Esophagus muscularis mucosa (tissue), 4 donors: ENCODE data around the gene NRXN3. TPM values are rescaled to one million over a fixed set of nuclear protein-coding genes. Genes with fewer than 3 reads are reported as not detected.

Source experiments
- DNase-seq: peaks from one replicate; pipeline ENCODE4 v3.0.0-alpha.2; 2017; ENCODE audit errors: extremely low spot score
- H3K27ac ChIP-seq, 4 donors: fragments of 200-600 bp; sonication (generic); replicated peaks in 1 of 4; 1 replicate in 3 of 4; 2 replicates in 1 of 4; pipeline ENCODE4 v1.5.1; 2016 to 2019; ENCODE audit warnings: mild to moderate bottlenecking in 1 of 4
- H3K27me3 ChIP-seq, 4 donors: fragments of 200-600 bp; sonication (generic); one replicate each; pipeline versions ENCODE4 v1.5.1 to v1.6.0; 2016 to 2019
- H3K36me3 ChIP-seq, 4 donors: fragments of 200-600 bp; sonication (generic); one replicate each; pipeline ENCODE4 v1.5.1; 2016 to 2019
- H3K4me1 ChIP-seq, 4 donors: fragments of 200-600 bp; sonication (generic); one replicate each; pipeline ENCODE4 v1.5.1; 2016 to 2019
- H3K4me3 ChIP-seq, 4 donors: fragments of 200-600 bp; sonication (generic); 1 replicate in 2 of 4; 2 replicates in 2 of 4; pipeline ENCODE4 v1.5.1; 2016 to 2019; ENCODE audit warnings: mild to moderate bottlenecking in 4 of 4, moderate library complexity in 1 of 4
- H3K9me3 ChIP-seq, 4 donors: fragments of 200-600 bp; sonication (generic); 1 replicate in 3 of 4; 2 replicates in 1 of 4; pipeline ENCODE4 v1.5.1; 2016 to 2019
- CTCF ChIP-seq, 3 experiments: fragments of 200-600 bp in 2 of 3; fragments of 450-650 bp in 1 of 3; sonication (generic) in 2 of 3; IDR thresholded peaks; one replicate each; pipeline ENCODE4 v1.5.1; 2017 to 2019; ENCODE audit warnings: antibody characterized with exemption in 3 of 3, mild to moderate bottlenecking in 2 of 3, moderate library complexity in 1 of 3
- EP300 ChIP-seq: sonication (generic); formaldehyde crosslinking; IDR thresholded peaks from one replicate; pipeline ENCODE4 v1.6.1; 2017; ENCODE audit warnings: antibody characterized with exemption
- POLR2A ChIP-seq: fragments of 450-650 bp; IDR thresholded peaks from one replicate; pipeline ENCODE4 v1.6.1; 2017; ENCODE audit warnings: antibody characterized with exemption, moderate library complexity, mild to moderate bottlenecking, low read depth
- POLR2AphosphoS5 ChIP-seq, 2 donors: sonication (generic); formaldehyde crosslinking; IDR thresholded peaks; one replicate each; pipeline ENCODE4 v1.6.1; 2017; ENCODE audit warnings: antibody characterized with exemption in 2 of 2
- whole genome bisulfite sequencing: methylation state at CpG from one replicate; pipeline ENCODE4 v1.1.5; 2018; 5-methylcytosine and 5-hydroxymethylcytosine counted together
- intact Hi-C: fragments of 100-400 bp; cut with DNase I; formaldehyde crosslinking; loops from one replicate; pipeline ENCODE4 v1.15.1; 2023
- total RNA-seq, 4 donors: library from RNA; depleted of rRNA; stranded (reverse); fragments of >200 nt; gene quantifications; one replicate each; pipeline versions ENCODE4 v1.1.0 to v1.2.1, GENCODE V29; 2016

NRXN3 gene
- total RNA-seq, 4 donors from 2014 or later, result 71.1 to 159 (median 122) TPM

DNA sequence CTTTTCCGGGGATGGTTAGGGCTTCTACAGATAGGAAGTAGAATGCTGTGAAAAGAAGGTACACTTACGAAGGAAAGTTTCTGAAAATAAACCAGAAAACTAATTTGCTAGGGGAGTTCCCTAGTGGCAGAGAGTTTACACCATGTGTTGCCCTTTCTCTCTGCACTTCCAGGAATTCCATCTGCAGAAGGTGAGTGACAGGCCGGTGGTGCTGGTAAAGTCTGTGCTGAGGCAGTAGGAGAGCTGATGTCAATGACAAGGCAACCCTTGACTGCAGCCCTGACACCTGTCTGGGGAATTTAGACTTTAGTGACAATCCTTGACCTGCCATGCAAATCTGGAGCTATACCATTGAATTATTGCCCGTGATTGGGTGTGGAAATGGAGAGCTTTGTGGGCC lies 687.8 kb downstream of the NRXN3 start:
- Histone ChIP-seq H3K4me3 (no peak overlapping the region), H3K4me1 (no peaks in the 10 kb centered on the region), H3K36me3 (no peaks in the 10 kb centered on the region), H3K27me3 (no peaks in the 10 kb centered on the region), H3K27ac (no peak overlapping the region), H3K9me3 (no peaks in the 10 kb centered on the region)
- intact Hi-C loops, result no loop called here
- no peak for DNase-seq
- no peak for TF ChIP-seq POLR2A
- no peak for TF ChIP-seq CTCF (IDR thresholded peaks at IDR 0.05)
- TF ChIP-seq POLR2AphosphoS5 (IDR thresholded peaks at IDR 0.05), result no peak
- TF ChIP-seq EP300, result no peak
- 71% methylated on average over 4 of the region's 4 CpGs for WGBS

DNA sequence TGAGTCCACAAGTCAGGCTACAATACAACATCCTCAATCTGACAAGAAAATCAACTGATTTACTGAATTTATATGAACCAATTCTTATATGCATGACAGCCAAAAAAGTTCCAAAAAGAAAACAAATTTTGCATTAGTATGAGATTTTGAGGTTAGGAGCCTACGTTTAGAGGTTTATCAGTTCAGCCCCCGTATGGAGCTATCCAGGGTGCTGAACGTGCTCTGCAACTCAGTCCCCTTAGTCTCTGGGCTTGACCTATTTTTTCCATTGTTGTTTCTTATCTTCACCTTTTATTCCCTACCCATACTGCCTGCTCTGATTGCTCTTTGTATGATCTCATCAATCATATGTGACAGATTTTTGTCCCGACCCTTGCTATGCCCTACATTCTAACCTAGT lies 693.0 kb downstream of the NRXN3 start:
- H3K4me1 ChIP-seq, result no peaks in the 10 kb centered on the region
- 5% methylated on average over 4 of the region's 4 CpGs for WGBS
- no peak for DNase-seq
- no peak overlapping the region for H3K4me3 ChIP-seq
- no peaks in the 10 kb centered on the region for H3K9me3 ChIP-seq
- no peak for TF ChIP-seq CTCF (IDR thresholded peaks at IDR 0.05)
- TF ChIP-seq EP300, result no peak
- no peak for TF ChIP-seq POLR2AphosphoS5 (IDR thresholded peaks at IDR 0.05)
- no peak for TF ChIP-seq POLR2A
- H3K27me3 ChIP-seq, result no peaks in the 10 kb centered on the region
- H3K27ac ChIP-seq, result no peak overlapping the region
- H3K36me3 ChIP-seq, result no peaks in the 10 kb centered on the region
- intact Hi-C loops, result no loop called here

DNA sequence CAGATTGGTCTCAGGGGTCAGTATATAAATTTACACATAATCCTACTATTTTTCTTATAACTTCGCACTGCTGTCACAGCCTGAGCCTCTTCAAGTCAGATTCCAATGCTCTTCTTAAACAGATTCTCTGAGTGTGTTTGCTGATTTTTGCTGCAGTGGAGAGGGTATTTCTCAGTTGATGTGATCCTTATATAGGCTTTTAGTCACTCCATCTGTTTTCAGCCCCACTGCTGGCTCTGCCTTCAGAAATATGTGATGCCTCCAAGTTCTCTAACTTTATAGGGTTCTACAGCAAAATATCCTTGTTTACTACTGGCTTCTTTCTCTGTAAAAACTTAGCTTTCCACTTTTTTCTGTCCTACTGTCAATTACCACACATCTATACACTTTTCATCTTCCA lies 702.7 kb downstream of the NRXN3 start:
- no peaks in the 10 kb centered on the region for H3K9me3 ChIP-seq
- H3K36me3 ChIP-seq, result no peaks in the 10 kb centered on the region
- intact Hi-C loops, result no loop called here
- TF ChIP-seq POLR2A (no peak), POLR2AphosphoS5 (IDR thresholded peaks at IDR 0.05) (no peak), EP300 (no peak), CTCF (IDR thresholded peaks at IDR 0.05) (no peak)
- DNase-seq, result no peak
- H3K27me3 ChIP-seq, result no peaks in the 10 kb centered on the region
- no peak overlapping the region for H3K27ac ChIP-seq
- 67% methylated on average over 1 of the region's 1 CpG for WGBS
- no peaks in the 10 kb centered on the region for H3K4me1 ChIP-seq
- no peak overlapping the region for H3K4me3 ChIP-seq

DNA sequence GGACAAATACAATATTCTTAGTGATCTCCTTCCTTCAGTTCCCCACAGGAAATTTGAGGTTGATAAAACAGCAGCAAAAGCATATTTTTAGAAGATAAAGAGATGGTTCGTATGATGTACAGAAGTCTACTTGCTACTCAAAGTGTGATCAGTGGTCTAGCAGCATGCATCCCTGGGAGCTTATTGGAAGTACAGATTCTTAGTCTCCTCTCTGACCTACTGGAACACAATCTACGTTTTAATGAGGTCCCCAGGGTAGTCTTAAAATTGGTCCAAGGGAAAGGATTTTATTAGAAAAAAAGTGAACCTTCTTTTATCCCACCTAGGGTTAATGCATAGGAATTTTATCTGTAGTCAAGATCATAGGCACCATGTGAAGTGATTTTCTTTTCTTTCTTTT lies 703.4 kb downstream of the NRXN3 start:
- Histone ChIP-seq H3K36me3 (no peaks in the 10 kb centered on the region), H3K4me1 (no peaks in the 10 kb centered on the region), H3K4me3 (no peak overlapping the region), H3K9me3 (no peaks in the 10 kb centered on the region), H3K27ac (no peak overlapping the region), H3K27me3 (no peaks in the 10 kb centered on the region)
- no peak for DNase-seq
- intact Hi-C loops, result no loop called here
- no peak for TF ChIP-seq EP300
- TF ChIP-seq POLR2A, result no peak
- TF ChIP-seq POLR2AphosphoS5 (IDR thresholded peaks at IDR 0.05), result no peak
- no peak for TF ChIP-seq CTCF (IDR thresholded peaks at IDR 0.05)
- WGBS, result 59% methylated on average over 2 of the region's 2 CpGs

DNA sequence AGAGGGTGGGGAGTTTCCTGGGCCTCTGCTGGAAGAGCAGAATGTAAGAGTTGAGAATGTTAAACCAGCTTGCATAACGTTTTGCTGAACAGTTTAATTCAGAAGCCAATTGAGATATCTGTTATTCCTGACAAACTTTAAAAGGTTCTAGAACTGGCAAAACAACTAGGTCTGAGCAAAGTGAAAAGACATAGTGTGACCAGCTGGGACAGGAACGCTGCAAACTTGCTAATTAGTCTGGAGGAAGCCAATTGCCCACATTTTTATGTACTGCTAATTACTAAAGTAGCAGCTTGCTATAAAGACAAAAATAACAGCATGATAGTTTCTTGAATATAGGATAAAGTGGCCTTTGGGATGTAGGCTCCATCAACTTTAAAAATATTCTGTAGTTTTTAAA lies 704.9 kb downstream of the NRXN3 start:
- Histone ChIP-seq H3K4me1 (no peaks in the 10 kb centered on the region), H3K27me3 (no peaks in the 10 kb centered on the region), H3K9me3 (no peaks in the 10 kb centered on the region), H3K27ac (no peak overlapping the region), H3K4me3 (no peak overlapping the region), H3K36me3 (no peaks in the 10 kb centered on the region)
- no peak for DNase-seq
- WGBS, result 34% methylated on average over 2 of the region's 2 CpGs
- intact Hi-C loops, result no loop called here
- TF ChIP-seq POLR2AphosphoS5 (IDR thresholded peaks at IDR 0.05), result no peak
- TF ChIP-seq POLR2A, result no peak
- TF ChIP-seq EP300, result no peak
- TF ChIP-seq CTCF (IDR thresholded peaks at IDR 0.05), result no peak
